HepG2 (cell line): ENCODE results near the gene PRKCB. TPM values are rescaled to one million over a fixed set of nuclear protein-coding genes. Genes with fewer than 3 reads are reported as not detected.

Experiments used
- ATAC-seq: fragments of 200-7000 bp; cut with Tn5 transposase; 3 replicates; pipeline ENCODE4 v1.9.1; 2020; ENCODE audit warnings: mild to moderate bottlenecking, moderate library complexity
- BruUV-seq: library from RNA; stranded (reverse); fragments of 400-500 nt; replicated peaks from 2 replicates; lab custom pipeline; 2021; lab: Mats Ljungman, UMichigan
- CTCF ChIA-PET: fragments of 300-600 bp; formaldehyde crosslinking; extraction: SDS; loops from one replicate; lab custom pipeline; 2021; ENCODE audit warnings: low total read pairs, inconsistent platforms, low intra/inter-chr PET ratio; lab: Yijun Ruan, JAX
- POLR2A ChIA-PET: fragments of 350-600 bp; sonication (Branson Sonifier 250); formaldehyde crosslinking; loops from one replicate; lab custom pipeline; 2020; ENCODE audit warnings: antibody characterized with exemption, inconsistent platforms; lab: Yijun Ruan, JAX
- DNase-seq: peaks from one replicate; pipeline ENCODE4 v3.0.0-alpha.2; 2015; ENCODE audit warnings: low spot score
- FAIRE-seq: peaks from 3 replicates; lab custom pipeline; 2011; peaks lifted over from hg19 to GRCh38; lab: Jason Lieb, UNC
- H2AFZ ChIP-seq: one replicate; pipeline ENCODE4 v1.6.1; 2011; ENCODE audit warnings: low read length, inconsistent platforms
- H3K27ac ChIP-seq: fragments of 300-600 bp; 3 replicates; pipeline ENCODE4 v1.8.0; 2011; ENCODE audit warnings: mixed run types, mild to moderate bottlenecking, mixed read lengths, low read length, inconsistent platforms; ENCODE audit not compliant: insufficient read depth; ENCODE audit errors: extremely low read length
- H3K27me3 ChIP-seq, 2 experiments: fragments of 200-600 bp in 1 of 2; 2 replicates in 1 of 2; 3 replicates in 1 of 2; pipeline versions ENCODE4 v1.6.0 to v1.8.0; 2011; ENCODE audit warnings: low read length in 2 of 2, mild to moderate bottlenecking in 2 of 2, moderate library complexity in 2 of 2, inconsistent platforms in 1 of 2; ENCODE audit not compliant: insufficient read depth in 2 of 2, control insufficient read depth in 1 of 2
- H3K36me3 ChIP-seq, 2 experiments: fragments of 200-600 bp in 1 of 2; replicated peaks in 1 of 2; 2 replicates in 1 of 2; 3 replicates in 1 of 2; pipeline versions ENCODE4 v1.5.1 to v1.8.0; 2011; ENCODE audit warnings: low read length in 2 of 2, inconsistent platforms in 1 of 2; ENCODE audit not compliant: insufficient read depth in 2 of 2, control insufficient read depth in 1 of 2
- H3K4me1 ChIP-seq: 2 replicates; pipeline ENCODE4 v1.5.1; 2012; ENCODE audit warnings: low read length, inconsistent platforms; ENCODE audit not compliant: insufficient read depth
- H3K4me2 ChIP-seq: 2 replicates; pipeline ENCODE4 v1.6.0; 2011; ENCODE audit warnings: low read depth, low read length, inconsistent platforms
- H3K4me3 ChIP-seq, 3 experiments: fragments of 200-600 bp in 1 of 3; sonication (generic), shearing (Covaris generic) in 1 of 3; replicated peaks in 1 of 3; 2 replicates each; pipeline ENCODE4 v1.5.1; 2011 to 2016; ENCODE audit warnings: low read length in 3 of 3, inconsistent platforms in 2 of 3, low read depth in 2 of 3, mild to moderate bottlenecking in 2 of 3, control low read depth in 1 of 3, mixed read lengths in 1 of 3; ENCODE audit not compliant: insufficient read depth in 1 of 3
- H3K79me2 ChIP-seq: one replicate; pipeline ENCODE4 v1.6.1; 2011; ENCODE audit warnings: low read length, inconsistent platforms; ENCODE audit not compliant: insufficient read depth
- H3K9ac ChIP-seq: 2 replicates; pipeline ENCODE4 v1.6.0; 2011; ENCODE audit warnings: mild to moderate bottlenecking, low read depth, low read length, inconsistent platforms; ENCODE audit not compliant: insufficient read depth
- H3K9me3 ChIP-seq: 2 replicates; pipeline ENCODE4 v1.5.1; 2012; ENCODE audit warnings: mild to moderate bottlenecking, low read length
- H4K20me1 ChIP-seq: 2 replicates; pipeline ENCODE4 v1.6.0; 2011; ENCODE audit warnings: inconsistent platforms, mild to moderate bottlenecking, low read length, moderate library complexity; ENCODE audit not compliant: insufficient read depth
- KLF6 ChIP-seq: IDR thresholded peaks from 2 replicates; pipeline ENCODE4 v1.8.0; 2016; ENCODE audit warnings: missing biosample characterization, missing genetic modification reagents
- MTF1 ChIP-seq: sonication (generic); formaldehyde crosslinking; IDR thresholded peaks from 2 replicates; pipeline ENCODE4 v1.5.0; 2020; ENCODE audit warnings: missing genetic modification reagents
- NR0B2 ChIP-seq: sonication (generic); formaldehyde crosslinking; IDR thresholded peaks from 2 replicates; pipeline ENCODE4 v1.4.0; 2020; ENCODE audit warnings: mild to moderate bottlenecking, missing genetic modification reagents
- PRDM15 ChIP-seq: sonication (generic); formaldehyde crosslinking; IDR thresholded peaks from 2 replicates; pipeline ENCODE4 v1.4.0; 2020; ENCODE audit warnings: missing genetic modification reagents
- TCF7L2 ChIP-seq: IDR thresholded peaks from 2 replicates; pipeline ENCODE4 v1.6.1; 2011; ENCODE audit warnings: mild to moderate bottlenecking, low read depth, low read length, moderate library complexity
- THAP8 ChIP-seq: sonication (generic); formaldehyde crosslinking; IDR thresholded peaks from 2 replicates; pipeline ENCODE4 v1.5.1; 2020; ENCODE audit warnings: missing genetic modification reagents, mild to moderate bottlenecking, borderline replicate concordance
- YY1 ChIP-seq: IDR thresholded peaks from 2 replicates; pipeline ENCODE4 v1.6.1; 2011; ENCODE audit warnings: low read length, low read depth, moderate library complexity, mild to moderate bottlenecking; ENCODE audit not compliant: insufficient read depth, insufficient replicate concordance
- ZBTB39 ChIP-seq: sonication (generic); formaldehyde crosslinking; IDR thresholded peaks from 2 replicates; pipeline ENCODE4 v1.5.0; 2020; ENCODE audit warnings: missing genetic modification reagents
- ZNF598 ChIP-seq: sonication (generic); formaldehyde crosslinking; IDR thresholded peaks from 2 replicates; pipeline ENCODE4 v1.5.1; 2020; ENCODE audit warnings: mild to moderate bottlenecking, missing genetic modification reagents, borderline replicate concordance
- WGBS: methylation state at CpG from one replicate; pipeline ENCODE4 v1.1.6; 2017; ENCODE audit warnings: low lambda C conversion rate; 5-methylcytosine and 5-hydroxymethylcytosine counted together
- in situ Hi-C: cut with HindIII; loops from 2 replicates; pipeline ENCODE4 v1.10.0; 2017; ENCODE audit warnings: low pct_unique_long_range_greater_than_20kb; ENCODE audit not compliant: extremely low pct_ligation_motif_present
- intact Hi-C: fragments of 100-400 bp; cut with micrococcal nuclease; formaldehyde crosslinking; loops from one replicate; pipeline ENCODE4 v1.10.0; 2022; ENCODE audit not compliant: unreplicated experiment
- polyA plus RNA-seq, 8 experiments: library from polyadenylated mRNA; depleted of rRNA in 3 of 8; stranded (reverse) in 7 of 8; unstranded in 1 of 8; fragments of >200 nt; fragmentation: Illumina TruSeq in 4 of 8; extraction: Trizol in 4 of 8; gene quantifications; 2 replicates each; pipeline versions ENCODE4 v1.2.1 to v1.2.3, GENCODE V29; 2011 to 2016; ENCODE audit warnings: low read depth in 4 of 8, missing spikeins in 1 of 8, mixed read lengths in 1 of 8; ENCODE audit not compliant: insufficient read depth in 1 of 8
- total RNA-seq, 5 experiments: library from RNA; depleted of rRNA; stranded (reverse); fragments of >200 nt; fragmentation: Illumina TruSeq; extraction: Trizol; gene quantifications; 2 replicates each; pipeline ENCODE4 v1.2.3, GENCODE V29; 2016; ENCODE audit warnings: low read depth in 1 of 5

PRKCB gene
- total and polyA plus RNA-seq, 2 of the 13 experiments (the other 11 are each of a cell fraction or from before 2014, with no cell fraction given) = 0.01 TPM; not detected in 1

- no peak for TF ChIP-seq KLF6 (CRISPR knock-in tag)
These were observed 32.4 kb downstream of the PRKCB start (continued) for GRCh38 chr16:23868136-23868535.

- TF ChIP-seq ZNF598 (CRISPR knock-in tag) (no peak), THAP8 (CRISPR knock-in tag) (no peak)
- ATAC-seq (no peak), FAIRE-seq (no peak), DNase-seq (no peak)
- Histone ChIP-seq H3K4me1 (peaks cover 3% of the 10 kb centered on the region), H4K20me1 (no peaks in the 10 kb centered on the region), H2AFZ (no peak overlapping the region), H3K4me2 (no peak overlapping the region), H3K36me3 (no peaks in the 10 kb centered on the region), H3K27ac (no peak overlapping the region), H3K4me3 (no peak overlapping the region), H3K79me2 (no peaks in the 10 kb centered on the region), H3K9me3 (no peaks in the 10 kb centered on the region), H3K27me3 (peaks cover 2 to 18% of the 10 kb centered on the region in 2 experiments; a peak in 2 of 5 replicates), H3K9ac (no peak overlapping the region)
- no TSS peak for BruUV-seq
- intact Hi-C loops = no loop called here
- POLR2A ChIA-PET = no interaction called here
- in situ Hi-C loops = no loop called here
- WGBS = 3% methylated on average over 5 of the region's 5 CpGs
- CTCF ChIA-PET = no interaction called here
These were observed 33.3 kb downstream of the PRKCB start for GRCh38 chr16:23869052-23869451.

- no peak for DNase-seq
- no TSS peak for BruUV-seq
- Histone ChIP-seq H3K4me3 (no peak overlapping the region), H3K27ac (no peak overlapping the region), H4K20me1 (no peaks in the 10 kb centered on the region), H3K4me1 (no peaks in the 10 kb centered on the region), H3K4me2 (no peak overlapping the region), H3K79me2 (no peaks in the 10 kb centered on the region), H3K36me3 (no peaks in the 10 kb centered on the region), H3K27me3 (peaks cover 2 to 19% of the 10 kb centered on the region in 2 experiments; a peak in 2 of 5 replicates), H3K9me3 (no peaks in the 10 kb centered on the region), H2AFZ (no peak overlapping the region), H3K9ac (no peak overlapping the region)
- ChIA-PET CTCF (no interaction called here), POLR2A (no interaction called here)
- WGBS = 8% methylated on average over 3 of the region's 3 CpGs
- ATAC-seq = no peak
- FAIRE-seq = no peak
- in situ Hi-C loops (no loop called here), intact Hi-C loops (no loop called here)
- TF ChIP-seq ZBTB39 (CRISPR knock-in tag) (no peak), YY1 (no peak), MTF1 (no peak), PRDM15 (CRISPR knock-in tag) (no peak), TCF7L2 (no peak), NR0B2 (CRISPR knock-in tag) (no peak)
These were observed 36.1 kb downstream of the PRKCB start for GRCh38 chr16:23871924-23872323.
